Activated naive CD4-positive, alpha-beta T cell treated with anti-CD3 and anti-CD28 coated beads for 36 hours (primary cell): ENCODE data around the gene KLF13. TPM values are rescaled to one million over a fixed set of nuclear protein-coding genes. Genes with fewer than 3 reads are reported as not detected.
"Not testable (repeated sequence)": the region's sequence is repeated elsewhere in the genome, so short reads cannot be mapped to it uniquely, and the experiment has no call there.

Experiments used
- CTCF ChIA-PET: fragments of 350-600 bp; sonication (Branson Sonifier 250); formaldehyde crosslinking; loops from one replicate; lab custom pipeline; 2021; ENCODE audit warnings: antibody characterized with exemption; lab: Charles Lee
- DNase-seq: peaks from one replicate; pipeline ENCODE4 v3.0.0-alpha.2; 2020
- H3K27ac Mint-ChIP-seq: one replicate; pipeline ENCODE4 v1.8.0; 2021; ENCODE audit warnings: mild to moderate bottlenecking, mixed read lengths
- H3K27me3 Mint-ChIP-seq: one replicate; pipeline ENCODE4 v1.8.0; 2021; ENCODE audit warnings: low read depth, mixed read lengths
- H3K36me3 Mint-ChIP-seq: one replicate; pipeline ENCODE4 v1.8.0; 2021; ENCODE audit warnings: low read depth, mixed read lengths
- H3K4me1 Mint-ChIP-seq: one replicate; pipeline ENCODE4 v1.8.0; 2021; ENCODE audit warnings: low read depth, mixed read lengths
- H3K4me3 Mint-ChIP-seq: one replicate; pipeline ENCODE4 v1.8.0; 2021; ENCODE audit warnings: mild to moderate bottlenecking, moderate library complexity, mixed read lengths
- H3K9me3 Mint-ChIP-seq: one replicate; pipeline ENCODE4 v1.8.0; 2021; ENCODE audit warnings: mixed read lengths
- intact Hi-C: fragments of 100-400 bp; cut with micrococcal nuclease; formaldehyde crosslinking; loops from one replicate; pipeline ENCODE4 v1.15.1; 2023
- total RNA-seq, 2 experiments: library from RNA; stranded (reverse); gene quantifications; one replicate each; pipeline ENCODE4 v1.2.3, GENCODE V29; 2021

The KLF13 gene
- total RNA-seq, 2 experiments from 2014 or later: 115 to 121 TPM

DNA sequence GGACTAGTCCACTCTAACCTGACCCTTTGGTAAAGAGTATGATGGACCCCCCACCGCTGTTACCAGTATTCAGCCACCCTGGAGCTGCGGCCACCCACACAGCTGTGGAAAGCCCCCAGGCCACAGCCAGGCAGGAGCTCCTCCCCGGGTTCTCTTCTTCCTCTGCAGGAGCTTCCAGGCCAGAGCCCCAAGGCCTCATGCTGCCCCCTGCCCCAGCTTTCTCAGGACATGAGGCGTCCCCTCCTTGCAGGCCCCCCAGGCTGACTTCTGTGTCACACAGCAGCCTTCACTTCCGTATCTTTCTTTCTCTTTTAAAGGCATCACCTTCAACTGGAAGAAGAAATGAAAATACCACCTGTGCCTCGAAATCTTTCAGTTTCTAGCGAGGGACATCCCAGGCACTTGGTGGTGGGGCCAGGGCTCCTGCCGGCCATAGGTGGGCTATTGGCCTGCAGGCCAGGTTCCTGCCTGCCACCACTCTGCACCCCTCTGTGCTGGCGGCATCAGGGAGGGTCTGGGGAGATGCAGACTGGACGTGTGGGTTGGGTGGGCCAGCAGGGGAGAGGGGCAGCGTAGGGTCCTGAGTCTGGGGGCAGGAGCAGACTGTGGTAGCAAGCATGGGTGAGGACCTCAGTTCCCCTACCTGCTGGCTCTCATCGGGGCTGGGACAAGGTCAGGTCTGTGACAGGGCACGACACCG, 19.9 kb downstream of the KLF13 start:
- H3K9me3 Mint-ChIP-seq: no peaks in the 10 kb centered on the region
- CTCF ChIA-PET: interaction anchor here (0.6 to 4.1 kb wide), 19 partner anchors 9 to 144 kb away, joined by 3 to 21 read pairs (median 3); partner anchors contain the start of gene KLF13
- peak overlapping the region; percentile 99 for H3K27ac Mint-ChIP-seq
- H3K27me3 Mint-ChIP-seq: no peaks in the 10 kb centered on the region
- DNase-seq: peak; percentile 67
- peak overlapping the region; percentile 92 for H3K4me3 Mint-ChIP-seq
- intact Hi-C loops: loop anchor here (1.0 to 2.0 kb wide), 9 partner anchors 10 to 142 kb away; no protein-coding TSS in a partner anchor
- H3K36me3 Mint-ChIP-seq: peaks cover 30% of the 10 kb centered on the region
- H3K4me1 Mint-ChIP-seq: peaks cover 98% of the 10 kb centered on the region

DNA sequence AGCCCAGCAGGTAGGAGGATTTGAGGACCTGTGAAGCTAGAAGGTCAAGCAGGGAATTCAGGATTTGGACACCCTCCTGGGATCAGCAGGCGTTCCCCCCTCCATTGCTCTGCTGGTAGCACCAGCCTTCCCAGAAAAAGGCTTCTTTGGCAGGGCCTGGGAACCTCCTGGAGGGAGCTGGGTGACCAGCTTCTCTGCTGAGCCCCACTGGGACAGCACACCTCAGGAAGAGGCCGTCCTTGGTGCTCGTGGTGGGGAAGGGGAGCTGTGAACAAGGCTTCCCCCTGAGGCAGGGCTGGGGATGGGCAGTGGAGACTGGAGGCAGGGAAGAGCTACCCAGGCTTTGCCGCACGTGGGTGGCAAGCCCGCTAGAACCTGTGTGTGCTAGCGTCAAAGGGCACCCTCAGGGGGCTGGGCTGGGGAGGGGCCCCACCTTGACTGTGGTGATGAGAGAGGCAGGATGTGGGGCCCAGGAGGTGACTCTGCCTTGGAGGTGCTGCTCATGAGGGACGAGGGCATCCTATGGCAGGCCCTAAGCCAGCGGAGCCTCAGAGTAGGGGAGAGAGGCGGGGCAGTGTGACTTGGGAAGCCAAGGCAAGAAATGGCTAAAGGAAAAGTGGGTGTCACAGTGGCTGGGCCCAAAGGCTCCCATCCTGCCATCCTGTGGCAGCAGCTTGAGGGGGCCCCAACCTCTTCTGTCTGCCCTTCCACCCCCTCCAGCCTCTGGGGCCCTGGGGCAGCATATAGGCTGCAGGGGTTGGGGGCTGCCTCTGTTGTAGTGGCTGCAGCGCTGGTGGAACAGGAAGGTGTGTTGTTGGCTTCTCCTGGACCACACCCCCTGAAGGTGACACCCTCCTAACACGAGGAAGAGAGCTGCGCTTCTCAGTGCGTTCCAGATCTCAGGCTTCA, 20.7 kb downstream of the KLF13 start:
- H3K9me3 Mint-ChIP-seq: no peaks in the 10 kb centered on the region
- intact Hi-C loops: loop anchor here (1.0 to 2.0 kb wide), 8 partner anchors 9 to 141 kb away; no protein-coding TSS in a partner anchor
- peaks cover 30% of the 10 kb centered on the region for H3K36me3 Mint-ChIP-seq
- peaks cover 98% of the 10 kb centered on the region for H3K4me1 Mint-ChIP-seq
- peak overlapping the region; percentile 92 for H3K4me3 Mint-ChIP-seq
- DNase-seq: peak; percentile 95
- CTCF ChIA-PET: interaction anchor here (0.7 to 4.1 kb wide), 12 partner anchors 10 to 143 kb away, joined by 3 to 21 read pairs (median 4); no protein-coding TSS in a partner anchor
- H3K27me3 Mint-ChIP-seq: no peaks in the 10 kb centered on the region
- peak overlapping the region; percentile 99 for H3K27ac Mint-ChIP-seq

DNA sequence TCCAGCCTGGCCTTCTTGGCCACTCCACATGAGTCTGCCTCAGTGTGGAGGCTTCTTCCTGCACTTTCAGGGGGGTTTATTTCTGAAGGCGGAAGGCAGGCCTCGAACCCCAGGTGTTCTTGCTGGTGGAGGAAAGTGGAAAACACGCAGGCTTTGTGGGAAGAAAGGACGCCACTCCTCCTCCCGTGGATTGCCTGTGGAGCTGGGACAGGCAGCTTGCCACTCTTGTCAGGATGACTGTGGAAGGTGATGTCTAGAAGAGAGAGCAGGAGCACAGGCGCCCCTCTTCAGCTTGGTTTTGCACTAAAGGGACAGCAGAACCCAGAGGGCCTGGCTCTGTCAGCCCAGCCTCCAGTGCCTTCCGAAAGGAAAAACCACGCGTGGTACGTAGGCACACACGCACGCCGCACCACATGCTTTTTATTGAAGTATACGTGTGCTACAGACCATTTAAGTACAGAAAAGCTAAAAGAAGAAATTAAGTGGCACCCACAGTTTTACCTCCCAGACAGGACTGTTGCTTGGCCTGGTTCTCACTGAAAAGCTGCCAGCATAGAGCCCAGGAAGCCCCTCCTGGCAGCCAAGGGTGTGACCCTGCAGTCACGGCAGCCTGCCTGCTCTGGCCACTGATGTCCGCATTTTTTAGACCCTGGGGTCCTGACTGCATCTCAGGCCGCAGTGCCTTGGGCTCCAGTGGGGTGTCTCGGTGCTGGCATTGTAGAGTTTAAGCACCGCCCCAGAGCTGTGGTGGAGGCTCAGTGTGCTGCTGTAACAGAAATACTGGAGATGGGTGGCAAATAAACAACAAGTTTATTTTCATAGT, 21.6 kb downstream of the KLF13 start:
- Mint-ChIP-seq H3K4me3 (peak overlapping the region; percentile 92), H3K36me3 (peaks cover 30% of the 10 kb centered on the region), H3K4me1 (peaks cover 98% of the 10 kb centered on the region), H3K27me3 (no peaks in the 10 kb centered on the region), H3K27ac (peak overlapping the region; percentile 99), H3K9me3 (no peaks in the 10 kb centered on the region)
- no peak for DNase-seq
- intact Hi-C loops: loop anchor here (1.0 to 2.0 kb wide), 8 partner anchors 8 to 141 kb away; no protein-coding TSS in a partner anchor
- CTCF ChIA-PET: interaction anchor here (1.1 to 4.1 kb wide), 6 partner anchors 10 to 133 kb away, joined by 3 to 21 read pairs (median 4); no protein-coding TSS in a partner anchor

DNA sequence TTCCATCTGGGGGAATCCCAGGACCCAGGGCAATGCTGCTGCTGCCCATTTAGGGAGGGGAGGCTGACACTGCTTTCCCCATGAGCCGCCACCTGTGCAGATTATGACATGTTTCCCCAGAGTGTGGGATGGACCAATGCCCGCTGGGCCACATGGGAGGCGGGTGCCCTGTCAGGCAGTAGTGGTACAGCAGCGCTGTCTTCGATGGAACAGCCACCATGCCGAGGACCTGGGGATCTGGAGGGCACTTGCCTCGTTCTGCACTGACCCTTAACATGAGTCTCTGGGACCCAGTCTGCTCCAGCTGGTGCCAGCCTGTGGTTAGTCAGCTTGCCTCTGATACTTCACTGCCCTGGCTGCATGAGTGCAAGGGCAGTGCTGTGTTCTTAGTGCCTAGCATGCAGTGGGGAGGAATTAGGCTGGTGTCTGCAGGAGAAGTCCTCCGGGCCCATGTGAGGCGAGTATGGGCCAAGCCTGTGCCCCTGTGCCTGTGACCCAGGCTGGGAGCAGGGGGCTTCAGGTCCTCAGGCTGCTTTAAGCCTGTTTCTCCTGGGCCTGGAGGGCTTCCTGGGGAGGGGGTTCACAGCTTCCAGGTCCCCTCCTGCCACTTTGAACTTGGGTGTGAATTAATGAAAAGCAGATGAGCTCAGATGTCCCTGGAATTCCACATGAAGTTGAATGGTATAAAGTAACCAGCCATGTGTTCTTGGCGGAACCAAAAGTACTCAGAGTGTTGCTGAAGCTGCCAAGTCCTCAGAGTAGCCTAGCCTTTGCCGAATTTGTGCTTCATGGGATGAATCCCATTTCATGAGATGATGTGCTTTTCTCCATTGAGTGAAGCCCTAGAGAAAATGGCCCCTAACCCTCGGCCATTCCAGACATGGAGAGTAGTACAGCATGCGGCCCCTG, 22.9 kb downstream of the KLF13 start:
- Mint-ChIP-seq H3K27ac (peak overlapping the region; percentile 99), H3K4me3 (no peak overlapping the region), H3K4me1 (peaks cover 96% of the 10 kb centered on the region), H3K36me3 (peaks cover 33% of the 10 kb centered on the region), H3K9me3 (no peaks in the 10 kb centered on the region), H3K27me3 (no peaks in the 10 kb centered on the region)
- intact Hi-C loops: no loop called here
- no peak for DNase-seq
- CTCF ChIA-PET: interaction anchor here (0.6 to 1.5 kb wide), 4 partner anchors 15 to 139 kb away, joined by 3 to 5 read pairs (median 3); no protein-coding TSS in a partner anchor

DNA sequence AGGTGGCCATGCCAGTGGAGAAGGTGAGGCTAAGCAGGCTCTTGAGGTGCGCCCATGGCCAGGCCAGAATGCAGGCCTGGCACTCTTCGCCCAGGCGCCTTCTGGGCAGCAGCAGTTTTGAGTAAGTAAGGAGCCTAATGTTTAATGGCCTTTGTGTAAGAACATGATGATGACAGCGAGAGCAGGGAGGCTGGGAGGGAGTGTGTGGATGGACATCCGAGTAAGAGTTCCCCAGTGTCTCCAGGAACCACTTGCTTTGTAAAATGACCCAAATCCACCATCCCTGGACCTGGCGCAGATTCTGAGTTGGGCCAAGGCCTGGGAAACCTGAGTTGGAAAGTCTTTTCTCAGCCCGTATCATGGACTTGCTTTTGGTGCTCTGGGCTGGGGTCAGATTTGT, 24.1 kb downstream of the KLF13 start:
- CTCF ChIA-PET: interaction anchor here (1.5 to 1.8 kb wide), 2 partner anchors 12 to 138 kb away, joined by 4 to 5 read pairs; no protein-coding TSS in a partner anchor
- Mint-ChIP-seq H3K4me1 (peaks cover 98% of the 10 kb centered on the region), H3K36me3 (peaks cover 45% of the 10 kb centered on the region), H3K27ac (peak overlapping the region; percentile 95), H3K27me3 (no peaks in the 10 kb centered on the region), H3K9me3 (peaks cover 7% of the 10 kb centered on the region), H3K4me3 (no peak overlapping the region)
- no peak for DNase-seq
- intact Hi-C loops: loop anchor here (1.0 kb wide), 2 partner anchors 11 to 85 kb away; no protein-coding TSS in a partner anchor

DNA sequence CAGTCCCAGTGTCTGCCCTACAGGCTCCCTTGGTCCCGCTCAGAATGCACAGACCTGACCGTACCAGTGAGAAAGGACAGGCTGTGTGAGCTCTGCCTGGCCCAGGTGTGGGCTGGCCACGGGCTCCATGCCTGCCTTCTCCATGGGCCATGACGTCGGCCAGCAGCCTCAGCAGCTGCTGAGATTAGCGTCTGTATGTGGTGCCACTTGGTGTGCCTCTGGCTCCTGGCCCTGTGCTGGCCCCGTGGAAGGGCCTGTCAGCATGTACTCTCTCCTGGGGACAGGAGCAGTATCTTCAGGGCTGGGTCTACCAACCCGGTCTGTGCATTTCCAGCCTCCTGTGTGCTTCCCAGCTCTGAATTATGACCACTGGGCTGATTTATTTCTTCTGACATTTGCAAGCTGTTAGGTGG, 25.7 kb downstream of the KLF13 start:
- CTCF ChIA-PET: interaction anchor here (0.8 to 1.4 kb wide), 2 partner anchors 8 to 13 kb away, joined by 3 to 4 read pairs; no protein-coding TSS in a partner anchor
- Mint-ChIP-seq H3K27ac (peak overlapping the region; percentile 95), H3K9me3 (peaks cover 7% of the 10 kb centered on the region), H3K4me1 (peaks cover 98% of the 10 kb centered on the region), H3K36me3 (peaks cover 44% of the 10 kb centered on the region), H3K27me3 (no peaks in the 10 kb centered on the region), H3K4me3 (peak overlapping the region; percentile 34)
- intact Hi-C loops: loop anchor here (1.0 kb wide), 1 partner anchor 23 kb away; no protein-coding TSS in a partner anchor
- DNase-seq: peak; percentile 30

DNA sequence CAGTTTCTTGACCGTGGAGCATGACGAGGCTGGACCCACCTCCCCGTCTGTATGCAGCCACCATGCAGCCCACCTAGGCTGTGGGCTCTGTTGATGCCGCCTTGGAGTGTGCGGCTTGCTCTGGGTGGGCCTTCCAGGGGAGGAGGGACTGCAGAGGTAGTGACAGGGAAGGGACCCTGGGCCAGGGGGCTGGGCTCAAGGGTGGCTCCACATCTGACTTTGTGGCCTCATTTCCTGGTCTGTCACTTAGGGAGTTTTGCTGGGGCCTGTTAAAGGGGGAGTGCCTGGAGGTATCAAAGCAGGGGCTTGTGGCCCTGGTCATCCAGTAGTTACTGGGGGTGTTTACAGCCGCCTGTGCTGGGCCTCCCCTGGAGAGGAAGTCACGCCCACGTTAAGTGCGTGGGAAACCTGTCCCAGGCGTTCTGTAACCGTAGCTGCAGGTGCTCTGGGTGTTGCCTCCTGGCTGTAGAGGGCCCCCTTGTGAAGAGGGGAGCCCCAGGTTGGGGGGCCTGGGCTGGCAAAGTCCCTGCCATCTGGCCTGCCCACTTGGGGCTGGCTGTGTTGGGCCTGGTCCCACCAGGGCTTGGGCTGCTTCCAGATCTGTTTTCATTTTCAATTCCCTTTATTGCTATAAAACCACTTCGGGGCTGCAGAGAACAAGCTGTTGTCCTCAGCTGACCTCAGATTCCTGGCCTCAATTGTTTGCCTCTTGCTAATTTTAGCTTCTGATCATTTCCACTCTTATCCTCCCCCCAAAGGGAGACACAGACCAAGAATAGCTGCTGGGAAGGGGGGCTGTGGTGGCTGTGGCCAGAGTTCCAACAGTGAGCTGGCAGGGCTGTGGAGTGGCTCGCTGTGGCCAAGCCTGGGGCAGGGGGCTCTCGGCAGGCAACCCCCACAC, 26.5 kb downstream of the KLF13 start:
- Mint-ChIP-seq H3K4me1 (peaks cover 98% of the 10 kb centered on the region), H3K9me3 (peaks cover 7% of the 10 kb centered on the region), H3K27ac (peak overlapping the region; percentile 95), H3K27me3 (no peaks in the 10 kb centered on the region), H3K4me3 (peak overlapping the region; percentile 57), H3K36me3 (peaks cover 40% of the 10 kb centered on the region)
- intact Hi-C loops: loop anchor here (1.0 kb wide), 1 partner anchor 24 kb away; no protein-coding TSS in a partner anchor
- CTCF ChIA-PET: interaction anchor here (0.8 to 1.2 kb wide), 4 partner anchors 9 to 143 kb away, joined by 3 to 5 read pairs (median 4); no protein-coding TSS in a partner anchor
- DNase-seq: peak; percentile 78

DNA sequence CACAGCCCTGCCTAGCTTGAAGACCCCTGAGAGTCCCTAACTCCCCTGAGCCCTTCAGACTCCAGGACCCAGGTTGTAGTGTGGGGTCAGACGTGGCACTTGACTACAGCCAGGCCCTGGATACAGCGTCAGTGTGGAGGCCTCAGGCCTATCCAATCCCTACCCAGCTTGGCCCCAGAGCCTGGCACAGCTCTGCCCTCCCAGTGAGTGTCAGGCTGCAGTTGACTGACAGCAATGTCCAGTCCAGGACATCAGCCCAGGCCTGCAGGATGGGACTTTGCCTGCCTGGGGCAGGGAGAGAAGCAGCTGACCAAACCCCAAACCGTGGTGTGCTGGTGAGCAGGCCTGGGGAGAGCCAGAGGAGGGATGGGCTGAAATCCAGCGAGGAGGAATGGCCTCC, 27.3 kb downstream of the KLF13 start:
- intact Hi-C loops: no loop called here
- Mint-ChIP-seq H3K4me3 (no peak overlapping the region), H3K9me3 (peaks cover 7% of the 10 kb centered on the region), H3K36me3 (peaks cover 43% of the 10 kb centered on the region), H3K27ac (peak overlapping the region; percentile 95), H3K27me3 (no peaks in the 10 kb centered on the region), H3K4me1 (peaks cover 98% of the 10 kb centered on the region)
- no peak for DNase-seq
- CTCF ChIA-PET: interaction anchor here (0.8 to 3.2 kb wide), 4 partner anchors 12 to 143 kb away, joined by 3 to 19 read pairs (median 4); no protein-coding TSS in a partner anchor

DNA sequence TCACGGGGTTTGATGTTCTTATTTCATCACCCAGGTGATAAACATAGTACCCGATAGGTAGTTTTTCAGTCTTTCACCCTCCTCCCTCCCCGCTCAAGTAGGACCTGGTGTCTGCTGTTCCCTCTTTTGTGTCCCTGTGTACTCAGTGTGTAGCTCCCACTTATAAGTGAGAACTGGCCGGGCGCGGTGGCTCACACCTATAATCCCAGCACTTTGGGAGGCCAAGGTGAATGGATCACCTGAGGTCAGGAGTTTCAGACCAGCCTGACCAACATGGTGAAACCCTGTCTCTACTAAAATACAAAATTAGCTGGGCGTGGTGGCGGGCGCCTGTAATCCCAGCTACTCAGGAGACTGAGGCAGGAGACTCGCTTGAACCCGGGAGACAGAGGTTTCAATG, 29.5 kb downstream of the KLF13 start:
- intact Hi-C loops: loop anchor here (1.0 kb wide), 1 partner anchor 9 kb away; no protein-coding TSS in a partner anchor
- CTCF ChIA-PET: interaction anchor here (1.3 to 3.2 kb wide), 3 partner anchors 10 to 12 kb away, joined by 3 to 19 read pairs (median 16); no protein-coding TSS in a partner anchor
- DNase-seq, H3K27me3 Mint-ChIP-seq, H3K9me3 Mint-ChIP-seq: not testable (repeated sequence)
- Mint-ChIP-seq H3K4me1 (peaks cover 96% of the 10 kb centered on the region), H3K4me3 (peak overlapping the region; percentile 71), H3K36me3 (peaks cover 35% of the 10 kb centered on the region), H3K27ac (peak overlapping the region; percentile 99)
